ENCODE results near the gene CACNA2D3. TPM values are rescaled to one million over a fixed set of nuclear protein-coding genes. Genes with fewer than 3 reads are reported as not detected.

Gene CACNA2D3
- total RNA-seq, 1 donor from 2014 or later = 0.17 TPM

DNA sequence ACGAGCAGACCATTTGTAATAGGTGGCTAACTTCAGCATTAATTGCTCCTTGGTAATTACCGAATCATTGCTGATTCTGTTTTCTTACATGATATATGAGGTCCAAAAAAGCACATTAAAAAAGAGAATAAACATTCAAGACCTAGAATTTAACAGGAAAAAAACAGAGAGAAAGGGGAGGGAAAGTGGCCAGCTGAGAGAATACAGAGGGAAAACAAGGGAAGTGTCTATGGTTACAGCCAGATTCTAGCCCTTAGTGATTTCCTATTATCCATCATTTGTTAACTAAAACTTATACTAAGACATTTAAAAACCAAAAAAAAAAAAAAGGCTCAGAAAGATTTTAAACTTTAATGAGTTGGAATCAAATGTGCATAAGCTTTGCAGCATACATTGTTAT lies 636.8 kb downstream of the CACNA2D3 start:
- no peaks in the 10 kb centered on the region for H3K36me3 ChIP-seq (ENCODE audit: control insufficient read depth, insufficient read depth, low read length)
- TF ChIP-seq, protein P1, sequence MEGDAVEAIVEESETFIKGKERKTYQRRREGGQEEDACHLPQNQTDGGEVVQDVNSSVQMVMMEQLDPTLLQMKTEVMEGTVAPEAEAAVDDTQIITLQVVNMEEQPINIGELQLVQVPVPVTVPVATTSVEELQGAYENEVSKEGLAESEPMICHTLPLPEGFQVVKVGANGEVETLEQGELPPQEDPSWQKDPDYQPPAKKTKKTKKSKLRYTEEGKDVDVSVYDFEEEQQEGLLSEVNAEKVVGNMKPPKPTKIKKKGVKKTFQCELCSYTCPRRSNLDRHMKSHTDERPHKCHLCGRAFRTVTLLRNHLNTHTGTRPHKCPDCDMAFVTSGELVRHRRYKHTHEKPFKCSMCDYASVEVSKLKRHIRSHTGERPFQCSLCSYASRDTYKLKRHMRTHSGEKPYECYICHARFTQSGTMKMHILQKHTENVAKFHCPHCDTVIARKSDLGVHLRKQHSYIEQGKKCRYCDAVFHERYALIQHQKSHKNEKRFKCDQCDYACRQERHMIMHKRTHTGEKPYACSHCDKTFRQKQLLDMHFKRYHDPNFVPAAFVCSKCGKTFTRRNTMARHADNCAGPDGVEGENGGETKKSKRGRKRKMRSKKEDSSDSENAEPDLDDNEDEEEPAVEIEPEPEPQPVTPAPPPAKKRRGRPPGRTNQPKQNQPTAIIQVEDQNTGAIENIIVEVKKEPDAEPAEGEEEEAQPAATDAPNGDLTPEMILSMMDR (IDR thresholded peaks at IDR 0.05; ENCODE audit: insufficient read depth, low read length, poor library complexity, severe bottlenecking) = no peak
- DNase-seq (ENCODE audit: low read depth) = no peak
- H3K4me3 ChIP-seq (ENCODE audit: low read depth, low read length) = no peak overlapping the region
- H3K27me3 ChIP-seq (ENCODE audit: control insufficient read depth, insufficient read depth, low read length) = no peaks in the 10 kb centered on the region

DNA sequence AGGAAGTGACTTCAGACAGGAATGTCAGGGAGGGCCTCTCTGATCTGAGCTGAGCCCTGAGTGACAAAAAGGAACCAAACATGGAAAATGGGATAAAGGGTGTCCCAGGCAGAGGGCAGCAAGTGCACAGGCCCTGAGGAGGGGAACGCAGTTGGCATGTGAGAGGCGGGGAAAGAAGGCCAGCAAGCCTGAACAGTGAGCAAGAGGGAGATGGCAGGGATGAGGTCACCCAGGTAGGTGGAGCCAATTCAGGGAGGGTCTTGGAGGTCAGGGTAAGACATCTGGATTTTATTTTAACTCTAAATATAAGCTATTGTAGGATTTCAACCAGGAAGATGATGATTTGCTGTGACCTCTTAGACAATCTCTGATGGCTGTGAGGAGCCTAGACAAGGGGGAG lies 637.8 kb downstream of the CACNA2D3 start:
- H3K36me3 ChIP-seq (ENCODE audit: control insufficient read depth, insufficient read depth, low read length) = no peaks in the 10 kb centered on the region
- H3K4me3 ChIP-seq (ENCODE audit: low read depth, low read length) = no peak overlapping the region
- H3K27me3 ChIP-seq (ENCODE audit: control insufficient read depth, insufficient read depth, low read length) = no peaks in the 10 kb centered on the region
- no peak for DNase-seq (ENCODE audit: low read depth)
- TF ChIP-seq, protein P1 (IDR thresholded peaks at IDR 0.05; ENCODE audit: insufficient read depth, low read length, poor library complexity, severe bottlenecking) = no peak

DNA sequence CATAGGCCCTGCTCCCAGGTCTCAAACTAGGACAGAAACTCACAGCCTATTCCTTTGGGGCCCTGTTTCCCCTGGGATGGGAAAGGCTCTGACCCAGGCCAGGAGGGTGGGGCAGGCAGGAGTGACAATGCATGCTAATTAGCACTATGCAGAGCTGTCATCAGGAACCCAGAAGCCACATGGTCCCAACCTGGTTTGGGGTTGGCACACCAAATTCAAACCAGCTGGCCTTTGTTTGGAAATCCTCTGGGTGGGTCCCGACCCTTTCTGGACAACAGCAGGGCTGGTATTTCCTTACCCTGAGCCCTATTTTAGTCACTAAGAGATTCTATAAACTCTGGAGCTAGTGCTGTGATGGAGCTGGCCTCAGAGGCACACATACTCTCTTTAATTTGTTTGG lies 639.3 kb downstream of the CACNA2D3 start:
- Histone ChIP-seq H3K27me3 (ENCODE audit: control insufficient read depth, insufficient read depth, low read length) (no peaks in the 10 kb centered on the region), H3K36me3 (ENCODE audit: control insufficient read depth, insufficient read depth, low read length) (no peaks in the 10 kb centered on the region), H3K4me3 (ENCODE audit: low read depth, low read length) (no peak overlapping the region)
- TF ChIP-seq, protein P1 (IDR thresholded peaks at IDR 0.05; ENCODE audit: insufficient read depth, low read length, poor library complexity, severe bottlenecking) = no peak
- no peak for DNase-seq (ENCODE audit: low read depth)

DNA sequence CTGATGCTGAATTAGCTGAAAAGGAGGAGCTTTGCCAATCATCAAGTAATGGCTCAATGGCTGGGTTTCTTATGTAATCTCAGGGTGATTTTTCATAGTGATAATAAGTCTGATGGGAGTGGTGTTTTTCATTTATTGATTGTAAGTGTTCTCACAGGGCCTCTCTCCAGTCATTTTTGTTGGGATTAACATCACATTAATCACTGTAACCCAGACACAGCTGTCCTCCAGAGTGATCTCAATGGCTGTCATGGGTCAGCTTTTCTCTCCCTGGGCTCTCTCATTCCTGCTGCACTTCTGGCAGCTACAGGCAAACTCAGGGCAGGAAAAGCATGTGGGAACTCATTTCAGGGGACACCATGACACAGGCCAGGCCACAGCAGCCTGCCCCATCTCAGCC lies 642.6 kb downstream of the CACNA2D3 start:
- H3K36me3 ChIP-seq (ENCODE audit: control insufficient read depth, insufficient read depth, low read length) = no peaks in the 10 kb centered on the region
- no peak for DNase-seq (ENCODE audit: low read depth)
- TF ChIP-seq, protein P1 (IDR thresholded peaks at IDR 0.05; ENCODE audit: insufficient read depth, low read length, poor library complexity, severe bottlenecking) = no peak
- no peak overlapping the region for H3K4me3 ChIP-seq (ENCODE audit: low read depth, low read length)
- no peaks in the 10 kb centered on the region for H3K27me3 ChIP-seq (ENCODE audit: control insufficient read depth, insufficient read depth, low read length)

DNA sequence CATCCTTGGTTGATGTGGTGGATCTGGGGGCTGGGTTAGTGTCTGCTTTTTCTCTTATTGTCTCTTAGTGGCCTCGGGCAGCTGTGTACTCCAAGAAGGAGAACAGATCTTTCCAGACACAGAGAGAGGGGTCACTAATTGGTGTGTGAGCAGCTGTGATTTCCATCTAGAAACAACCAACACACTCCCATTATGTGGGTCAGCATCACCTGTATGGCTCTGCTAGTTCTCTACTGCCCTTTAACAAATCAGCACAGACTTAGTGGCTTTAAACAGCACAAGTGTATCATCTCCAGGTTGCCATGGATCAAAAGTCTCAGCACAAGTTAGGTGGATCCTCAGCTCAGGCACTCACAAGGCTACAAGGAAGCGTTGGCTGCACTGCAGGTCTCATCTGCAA lies 648.7 kb downstream of the CACNA2D3 start:
- H3K36me3 ChIP-seq (ENCODE audit: control insufficient read depth, insufficient read depth, low read length) = no peaks in the 10 kb centered on the region
- DNase-seq (ENCODE audit: low read depth) = no peak
- H3K27me3 ChIP-seq (ENCODE audit: control insufficient read depth, insufficient read depth, low read length) = no peaks in the 10 kb centered on the region
- no peak overlapping the region for H3K4me3 ChIP-seq (ENCODE audit: low read depth, low read length)
- TF ChIP-seq, protein P1 (IDR thresholded peaks at IDR 0.05; ENCODE audit: insufficient read depth, low read length, poor library complexity, severe bottlenecking) = no peak

DNA sequence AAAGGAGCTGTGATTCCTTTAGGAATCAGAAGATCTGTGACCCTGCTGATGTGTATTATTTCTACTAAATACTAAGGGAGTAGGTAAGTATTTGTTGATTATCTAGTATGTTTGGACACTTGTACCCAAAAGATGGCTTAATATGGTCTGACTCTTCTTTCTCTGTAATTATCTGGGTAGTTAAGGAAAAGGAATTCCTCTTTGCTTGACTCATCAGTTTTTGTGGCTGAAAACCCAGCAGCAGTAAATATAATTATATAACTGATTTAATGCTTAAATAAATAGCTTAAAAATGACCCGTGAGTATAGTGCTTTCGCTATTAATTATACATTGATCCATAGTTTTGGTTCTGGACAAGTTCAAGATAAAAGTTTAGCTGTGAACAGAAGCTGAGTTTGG lies 649.7 kb downstream of the CACNA2D3 start:
- Histone ChIP-seq H3K4me3 (ENCODE audit: low read depth, low read length) (no peak overlapping the region), H3K36me3 (ENCODE audit: control insufficient read depth, insufficient read depth, low read length) (no peaks in the 10 kb centered on the region), H3K27me3 (ENCODE audit: control insufficient read depth, insufficient read depth, low read length) (no peaks in the 10 kb centered on the region)
- no peak for DNase-seq (ENCODE audit: low read depth)
- TF ChIP-seq, protein P1 (IDR thresholded peaks at IDR 0.05; ENCODE audit: insufficient read depth, low read length, poor library complexity, severe bottlenecking) = no peak
